ENCODE results near the gene CDK6.

Gene CDK6

GRCh38 chr7:92705831-92706230 is 130.5 kb downstream of the CDK6 start:
- DNase-seq, result no peak

GRCh38 chr7:92704858-92705257 is 131.5 kb downstream of the CDK6 start:
- no peak for DNase-seq

- DNase-seq, result no peak
These were observed 133.8 kb downstream of the CDK6 start for GRCh38 chr7:92702535-92702934.

GRCh38 chr7:92699966-92700514 is 136.3 kb downstream of the CDK6 start:
- DNase-seq, result no peak

DNA sequence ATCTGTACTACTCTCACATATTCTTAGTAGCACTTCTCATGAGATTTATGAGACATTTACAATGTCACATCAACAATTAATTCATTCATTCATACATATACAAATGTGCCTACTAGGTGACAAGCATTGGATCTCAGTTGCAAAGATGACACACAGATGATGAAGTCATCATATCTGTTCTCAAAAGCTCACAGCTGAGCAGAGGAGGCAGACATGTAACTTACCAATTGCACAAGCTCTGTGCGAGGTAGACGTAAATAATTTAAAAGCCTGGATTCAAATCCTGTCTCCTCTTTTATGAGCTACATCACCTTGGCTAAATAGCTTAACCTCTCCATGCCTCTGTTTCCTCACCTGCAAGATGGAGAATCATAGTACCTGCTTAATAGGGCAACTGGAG is 136.8 kb downstream of the CDK6 start:
- no peak for DNase-seq

- DNase-seq, result no peak
These were observed 138.0 kb downstream of the CDK6 start for GRCh38 chr7:92698237-92698841.

DNA sequence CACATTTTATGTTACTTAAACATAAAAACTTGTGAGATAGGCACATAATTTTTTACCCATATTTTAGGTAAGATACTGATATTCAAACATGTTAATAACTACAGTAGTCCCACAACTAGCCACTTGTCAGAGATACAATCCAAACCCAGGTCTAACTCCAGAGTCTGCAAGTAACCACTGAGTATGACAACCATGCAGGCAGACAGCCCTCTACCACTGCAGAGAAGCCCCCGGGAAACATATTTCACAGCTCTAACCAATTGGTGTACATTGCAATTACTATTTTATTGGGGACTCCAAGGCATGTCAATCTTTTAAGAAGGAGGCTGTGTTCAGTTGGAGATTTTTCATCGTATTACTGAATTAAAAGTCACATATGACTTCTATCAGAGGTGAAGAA is 139.0 kb downstream of the CDK6 start:
- no peak for DNase-seq

DNA sequence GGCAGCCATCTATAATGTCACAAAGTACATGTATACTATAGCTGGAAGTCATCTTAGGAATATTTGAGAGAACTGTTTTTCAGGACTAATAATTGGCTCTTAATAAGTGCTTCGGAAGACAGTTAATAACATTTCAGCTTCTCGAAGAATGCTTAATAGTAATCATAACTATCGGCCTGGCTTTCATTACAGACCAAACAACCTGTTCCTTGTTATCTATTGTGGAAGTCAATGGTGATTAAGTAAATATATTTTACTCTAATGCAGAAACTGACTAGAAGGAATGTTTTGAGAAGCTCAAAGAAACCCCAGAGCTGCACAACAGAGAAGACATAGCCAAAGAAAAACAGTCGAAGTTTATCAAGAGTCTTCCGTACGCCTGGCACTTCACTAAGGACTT is 139.4 kb downstream of the CDK6 start:
- DNase-seq, result no peak

GRCh38 chr7:92696584-92696983 is 139.8 kb downstream of the CDK6 start:
- no peak for DNase-seq

- DNase-seq, result no peak
These were observed 140.8 kb downstream of the CDK6 start for GRCh38 chr7:92695308-92696261.

- DNase-seq, result no peak
These were observed 142.2 kb downstream of the CDK6 start for GRCh38 chr7:92694211-92694610.

- DNase-seq, result no peak
These were observed 142.9 kb downstream of the CDK6 start for GRCh38 chr7:92693519-92693918.

DNA sequence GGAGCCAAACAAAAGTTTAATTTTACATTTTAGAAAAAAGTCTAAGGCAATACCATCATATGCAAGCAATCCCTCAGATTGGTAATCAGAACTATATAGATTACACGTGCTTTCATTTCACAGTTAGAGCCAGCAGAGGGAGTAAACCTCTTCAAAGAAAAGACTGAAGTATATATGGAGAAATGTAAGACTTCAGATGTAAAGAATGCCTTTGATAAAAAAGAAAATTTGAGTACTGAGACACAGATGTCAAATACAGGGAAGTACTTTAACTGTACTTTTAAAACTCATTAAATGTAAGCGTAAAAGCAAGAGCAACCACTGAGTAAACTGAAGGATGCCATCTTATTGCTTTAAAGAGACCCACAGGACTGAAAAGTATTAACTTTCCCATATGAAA is 144.8 kb downstream of the CDK6 start:
- peak in 1 of 5 donors; percentile 72 for DNase-seq

- peak in 2 of 5 donors; percentile 17 to 97 for DNase-seq
These were observed 151.0 kb downstream of the CDK6 start for GRCh38 chr7:92685136-92686042.

- DNase-seq, result no peak
These were observed 152.1 kb downstream of the CDK6 start for GRCh38 chr7:92684274-92684673.

DNA sequence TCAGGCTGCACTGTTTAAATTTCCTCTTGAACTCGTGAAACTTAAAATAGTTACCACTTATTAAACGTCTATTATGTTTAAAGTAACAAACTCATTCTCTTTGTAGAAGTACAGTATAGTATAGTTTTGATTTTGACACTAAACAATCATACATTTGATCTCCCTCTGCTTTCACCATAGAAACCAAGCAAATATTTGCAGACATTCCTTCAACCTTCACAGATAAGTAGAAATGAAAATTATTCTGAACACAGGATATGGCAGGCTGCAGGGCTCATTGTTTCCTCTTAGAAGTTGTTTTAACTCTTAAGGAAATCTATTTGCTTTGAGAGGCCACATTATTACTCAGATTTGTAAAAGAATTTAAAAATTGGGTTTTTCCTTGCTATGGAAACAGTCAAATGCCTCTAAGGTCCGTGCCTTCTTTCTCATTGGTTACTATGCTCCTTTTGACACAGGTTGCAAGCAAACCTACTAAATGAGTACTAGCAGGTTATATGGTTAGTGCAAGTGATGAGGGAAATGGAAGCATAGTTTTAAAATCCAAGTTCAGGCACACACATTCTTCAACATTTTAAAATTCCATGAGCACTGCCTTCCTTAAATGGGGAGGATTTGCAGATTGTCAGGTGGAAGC is 153.4 kb downstream of the CDK6 start:
- DNase-seq, result peak in 1 of 5 donors; percentile 55

GRCh38 chr7:92682330-92682729 is 154.0 kb downstream of the CDK6 start:
- no peak for DNase-seq

GRCh38 chr7:92681633-92682032 is 154.7 kb downstream of the CDK6 start:
- DNase-seq, result no peak

DNA sequence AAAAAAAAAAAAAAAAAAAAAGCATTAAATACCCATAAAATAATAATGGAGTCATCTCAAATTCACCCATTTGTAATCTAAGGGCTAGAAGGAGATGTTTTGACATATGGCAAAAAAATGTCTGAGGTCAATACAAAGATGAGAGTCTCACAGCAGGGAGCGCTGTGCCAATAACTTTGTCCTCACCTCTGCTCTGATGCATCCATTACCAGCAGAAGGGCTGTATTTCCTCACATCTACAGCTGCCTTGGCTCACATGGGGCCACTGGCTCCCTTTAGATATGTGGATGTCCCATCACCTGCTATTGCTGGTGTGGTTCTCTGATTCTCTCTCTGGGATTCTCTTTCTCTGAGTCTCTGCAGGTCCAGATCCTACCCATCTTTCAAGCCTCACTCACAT is 155.9 kb downstream of the CDK6 start:
- no peak for DNase-seq

DNA sequence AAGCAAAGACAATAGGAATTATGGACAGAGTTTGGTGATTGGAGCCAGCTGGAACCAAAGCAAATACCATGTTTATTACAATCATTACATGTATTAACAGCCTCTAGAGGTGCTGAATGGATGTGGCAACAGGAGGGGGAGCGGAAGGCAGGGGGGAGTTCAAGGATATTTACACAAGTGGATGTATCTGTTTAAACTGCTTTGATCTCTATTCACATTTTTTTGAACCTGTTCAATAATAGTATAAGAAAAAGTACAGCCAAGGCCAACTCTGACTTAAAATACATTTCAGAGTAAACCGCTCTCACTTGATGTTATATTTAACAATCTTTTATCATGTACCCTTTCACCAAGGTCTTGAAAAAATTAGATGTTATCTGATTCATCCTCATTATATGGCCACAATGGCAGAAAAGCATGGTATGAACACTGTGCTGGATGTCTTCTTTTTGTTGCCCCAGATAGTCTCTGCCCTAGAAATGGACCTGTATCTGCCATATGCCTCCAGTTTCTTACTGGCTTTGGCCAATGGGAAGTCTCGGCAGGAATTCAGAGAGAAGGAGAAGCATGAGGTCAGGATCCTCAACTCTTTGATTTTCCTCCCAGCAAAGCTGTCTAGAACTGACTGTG is 158.0 kb downstream of the CDK6 start:
- no peak for DNase-seq

- DNase-seq, result no peak
These were observed 162.0 kb downstream of the CDK6 start for GRCh38 chr7:92674379-92674778.

Measured in T-helper 1 cell (primary cell).